SK-N-SH treated with all-trans-retinoic acid at 6 μM for 48 hours (cell line): ENCODE data around the gene GGT1.

Source experiments
- ARNTL ChIP-seq: fragments of 450-650 bp; formaldehyde crosslinking; IDR thresholded peaks from 2 replicates; pipeline ENCODE4 v1.5.0; 2020; ENCODE audit warnings: low read depth, mild to moderate bottlenecking, moderate library complexity, borderline replicate concordance
- BACH2 ChIP-seq: fragments of 250-450 bp; sonication (Bioruptor Pico); IDR thresholded peaks from 2 replicates; pipeline ENCODE4 v1.9.0; 2021; ENCODE audit warnings: mild to moderate bottlenecking, borderline replicate concordance
- CREB5 ChIP-seq: fragments of 250-450 bp; sonication (Bioruptor Pico); IDR thresholded peaks from 2 replicates; pipeline ENCODE4 v1.5.1; 2020; ENCODE audit warnings: low read depth, mild to moderate bottlenecking, moderate library complexity
- ZFP3 ChIP-seq: fragments of 250-450 bp; sonication (Bioruptor Pico); IDR thresholded peaks from 2 replicates; pipeline ENCODE4 v1.5.0; 2020; ENCODE audit warnings: mild to moderate bottlenecking, moderate library complexity

GRCh38 chr22:24584166-24584790 is 18.7 kb upstream of the GGT1 start:
- no peak for TF ChIP-seq ARNTL (CRISPR knock-in tag)
- TF ChIP-seq BACH2: no peak
- no peak for TF ChIP-seq ZFP3
- TF ChIP-seq CREB5 (CRISPR knock-in tag): no peak
